Cardiac fibroblast (primary cell): ENCODE measurements around the gene EXOSC10.

Source experiments
- DNase-seq, 2 donors: peaks; one replicate each; pipeline versions ENCODE4 v3.0.0 to v3.0.0-alpha.2; 2010; ENCODE audit warnings: low read depth in 2 of 2
- H3K4me3 ChIP-seq, 2 donors: replicated peaks in 1 of 2; 1 replicate in 1 of 2; 2 replicates in 1 of 2; pipeline ENCODE4 v1.5.1; 2011; ENCODE audit warnings: low read depth in 2 of 2, low read length in 2 of 2, mild to moderate bottlenecking in 2 of 2, moderate library complexity in 1 of 2
- CTCF ChIP-seq: IDR thresholded peaks from one replicate; pipeline ENCODE4 v1.5.1; 2011; ENCODE audit warnings: low read depth, mild to moderate bottlenecking, low read length, inconsistent platforms

EXOSC10 gene

GRCh38 chr1:11142618-11143391 is 43.1 kb upstream of the EXOSC10 start:
- TF ChIP-seq CTCF, result no peak
- peak in 1 of 2 donors; percentile 21 for DNase-seq
- H3K4me3 ChIP-seq, result no peak overlapping the region

- no peak for TF ChIP-seq CTCF
Measured at GRCh38 chr1:11138952-11139351, 39.3 kb upstream of the EXOSC10 start.

GRCh38 chr1:11138029-11138428 is 38.4 kb upstream of the EXOSC10 start:
- no peak overlapping the region for H3K4me3 ChIP-seq
- no peak for DNase-seq
- TF ChIP-seq CTCF, result no peak

More at GRCh38 chr1:11138952-11139351, 39.3 kb upstream of the EXOSC10 start:
- DNase-seq, result peak; percentile 48 to 53
- H3K4me3 ChIP-seq, result no peak overlapping the region

GRCh38 chr1:11134898-11135266 is 35.2 kb upstream of the EXOSC10 start:
- no peak for DNase-seq
- no peak overlapping the region for H3K4me3 ChIP-seq
- no peak for TF ChIP-seq CTCF

- no peak overlapping the region for H3K4me3 ChIP-seq
- no peak for TF ChIP-seq CTCF
- peak in 1 of 2 donors; percentile 33 for DNase-seq
Measured at GRCh38 chr1:11134251-11134897, 34.7 kb upstream of the EXOSC10 start.

- H3K4me3 ChIP-seq, result no peak overlapping the region
- no peak for TF ChIP-seq CTCF
- no peak for DNase-seq
Measured at GRCh38 chr1:11132563-11133293, 33.1 kb upstream of the EXOSC10 start.
